Measurements from ENCODE around the gene SMIM23. TPM values are rescaled to one million over a fixed set of nuclear protein-coding genes. Genes with fewer than 3 reads are reported as not detected.

The SMIM23 gene
- total RNA-seq, 1 donor: not detected

DNA sequence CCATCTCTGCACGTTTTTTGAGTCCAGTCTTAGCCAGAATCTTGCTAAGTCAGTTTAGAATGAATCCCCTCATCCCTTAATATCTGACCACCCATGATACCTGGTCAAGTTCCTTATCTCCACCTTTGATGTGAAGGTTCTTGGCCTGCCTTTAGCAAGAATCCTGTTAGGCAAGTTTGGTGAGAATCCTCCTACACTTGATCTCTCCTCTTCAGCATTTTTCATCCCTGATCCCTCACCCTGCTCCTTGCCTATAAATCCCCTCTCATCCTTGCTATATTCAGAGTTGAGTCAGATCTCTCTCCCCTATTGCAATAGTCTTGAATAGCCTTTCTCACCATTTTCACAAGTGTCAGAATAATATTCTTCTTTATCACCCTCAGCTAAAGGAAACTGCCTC, 31.0 kb downstream of the SMIM23 start:
- TF ChIP-seq, protein P1, sequence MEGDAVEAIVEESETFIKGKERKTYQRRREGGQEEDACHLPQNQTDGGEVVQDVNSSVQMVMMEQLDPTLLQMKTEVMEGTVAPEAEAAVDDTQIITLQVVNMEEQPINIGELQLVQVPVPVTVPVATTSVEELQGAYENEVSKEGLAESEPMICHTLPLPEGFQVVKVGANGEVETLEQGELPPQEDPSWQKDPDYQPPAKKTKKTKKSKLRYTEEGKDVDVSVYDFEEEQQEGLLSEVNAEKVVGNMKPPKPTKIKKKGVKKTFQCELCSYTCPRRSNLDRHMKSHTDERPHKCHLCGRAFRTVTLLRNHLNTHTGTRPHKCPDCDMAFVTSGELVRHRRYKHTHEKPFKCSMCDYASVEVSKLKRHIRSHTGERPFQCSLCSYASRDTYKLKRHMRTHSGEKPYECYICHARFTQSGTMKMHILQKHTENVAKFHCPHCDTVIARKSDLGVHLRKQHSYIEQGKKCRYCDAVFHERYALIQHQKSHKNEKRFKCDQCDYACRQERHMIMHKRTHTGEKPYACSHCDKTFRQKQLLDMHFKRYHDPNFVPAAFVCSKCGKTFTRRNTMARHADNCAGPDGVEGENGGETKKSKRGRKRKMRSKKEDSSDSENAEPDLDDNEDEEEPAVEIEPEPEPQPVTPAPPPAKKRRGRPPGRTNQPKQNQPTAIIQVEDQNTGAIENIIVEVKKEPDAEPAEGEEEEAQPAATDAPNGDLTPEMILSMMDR (IDR thresholded peaks at IDR 0.05; ENCODE audit: insufficient read depth, low read length): no peak
- H3K4me3 ChIP-seq (ENCODE audit: low read depth, low read length): no peak overlapping the region
- DNase-seq (ENCODE audit: low read depth): no peak

DNA sequence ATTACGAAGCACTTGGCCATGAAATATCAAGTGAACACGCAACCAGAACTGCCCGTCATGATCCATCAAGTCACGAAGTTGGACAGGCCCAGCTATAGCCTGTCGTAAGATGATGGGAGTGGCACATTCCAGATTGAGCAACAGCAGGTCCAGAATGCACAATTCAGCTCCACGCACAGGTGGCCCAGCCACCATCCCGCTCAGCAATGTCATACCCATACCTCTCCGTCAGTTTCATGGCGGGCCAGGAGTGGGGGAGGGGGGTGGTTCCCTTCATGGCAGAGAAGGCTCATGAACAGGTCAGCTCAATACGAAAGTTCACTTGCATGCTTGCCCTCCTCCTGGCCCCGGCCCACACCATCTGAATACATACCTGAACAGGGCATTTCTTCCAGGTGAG, 34.9 kb downstream of the SMIM23 start:
- TF ChIP-seq, protein P1 (IDR thresholded peaks at IDR 0.05; ENCODE audit: insufficient read depth, low read length): no peak
- H3K4me3 ChIP-seq (ENCODE audit: low read depth, low read length): no peak overlapping the region
- DNase-seq (ENCODE audit: low read depth): no peak

DNA sequence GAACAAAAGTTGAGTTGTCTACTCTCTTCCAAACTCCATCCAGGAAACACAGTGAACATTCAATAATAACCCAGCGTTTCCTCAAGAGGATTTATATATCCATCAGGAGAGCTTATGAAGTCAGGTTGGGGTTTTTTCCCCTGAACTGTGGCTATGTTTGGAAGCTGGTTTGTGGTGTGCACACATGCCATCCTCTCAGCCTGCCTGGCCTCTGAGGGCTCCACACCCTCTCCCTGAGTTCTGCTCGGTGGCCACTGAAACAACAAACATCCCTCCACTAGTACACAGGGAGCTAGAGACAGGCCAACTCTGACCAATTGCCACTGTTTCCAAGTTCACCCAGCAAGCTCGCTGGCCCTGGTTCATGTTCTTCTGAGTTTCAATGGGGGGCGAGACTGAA, 35.7 kb downstream of the SMIM23 start:
- no peak overlapping the region for H3K4me3 ChIP-seq (ENCODE audit: low read depth, low read length)
- TF ChIP-seq, protein P1 (IDR thresholded peaks at IDR 0.05; ENCODE audit: insufficient read depth, low read length): no peak
- DNase-seq (ENCODE audit: low read depth): no peak

DNA sequence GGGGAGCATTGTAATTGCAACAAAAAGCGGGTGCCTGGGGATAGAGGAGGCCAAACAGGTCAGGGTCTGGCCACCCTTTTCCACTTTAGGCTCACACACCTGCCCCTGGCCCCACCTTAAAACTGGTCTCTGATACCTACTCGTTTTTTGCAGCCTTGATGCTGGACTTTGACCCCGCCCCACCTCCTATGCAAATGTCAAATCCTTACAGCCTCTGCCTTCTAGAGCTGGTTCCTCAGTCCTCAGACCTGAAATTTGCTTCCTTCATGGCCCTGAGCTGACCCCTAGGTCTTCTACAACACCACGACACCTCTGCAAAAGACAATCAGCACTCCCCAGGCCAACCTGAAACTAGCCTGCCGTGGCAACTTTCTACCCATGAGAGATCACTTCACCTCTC, 37.7 kb downstream of the SMIM23 start:
- TF ChIP-seq, protein P1 (IDR thresholded peaks at IDR 0.05; ENCODE audit: insufficient read depth, low read length): no peak

DNA sequence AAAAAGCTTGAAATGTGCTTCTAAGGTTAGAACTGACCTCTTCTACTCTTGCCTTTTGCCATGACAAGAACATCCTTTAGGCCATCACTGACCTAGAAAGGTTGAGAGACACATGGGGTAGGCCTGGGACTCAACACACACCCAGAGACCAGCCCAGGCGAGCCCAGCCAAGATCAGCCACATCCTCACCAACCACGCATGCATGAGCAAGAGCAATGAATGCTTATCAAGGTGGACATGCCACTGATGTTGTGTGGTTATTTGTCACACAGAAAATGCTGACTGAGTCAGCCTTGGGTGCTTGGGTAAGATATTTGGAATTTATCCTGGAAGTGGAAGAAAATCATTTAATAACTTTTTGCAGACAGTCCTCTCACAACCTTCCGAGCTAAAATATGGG, 39.4 kb downstream of the SMIM23 start:
- DNase-seq (ENCODE audit: low read depth): no peak
- TF ChIP-seq, protein P1 (IDR thresholded peaks at IDR 0.05; ENCODE audit: insufficient read depth, low read length): no peak
- no peak overlapping the region for H3K4me3 ChIP-seq (ENCODE audit: low read depth, low read length)

More for the DNA sequence above, 37.7 kb downstream of the SMIM23 start:
- H3K4me3 ChIP-seq (ENCODE audit: low read depth, low read length): no peak overlapping the region
- DNase-seq (ENCODE audit: low read depth): no peak

DNA sequence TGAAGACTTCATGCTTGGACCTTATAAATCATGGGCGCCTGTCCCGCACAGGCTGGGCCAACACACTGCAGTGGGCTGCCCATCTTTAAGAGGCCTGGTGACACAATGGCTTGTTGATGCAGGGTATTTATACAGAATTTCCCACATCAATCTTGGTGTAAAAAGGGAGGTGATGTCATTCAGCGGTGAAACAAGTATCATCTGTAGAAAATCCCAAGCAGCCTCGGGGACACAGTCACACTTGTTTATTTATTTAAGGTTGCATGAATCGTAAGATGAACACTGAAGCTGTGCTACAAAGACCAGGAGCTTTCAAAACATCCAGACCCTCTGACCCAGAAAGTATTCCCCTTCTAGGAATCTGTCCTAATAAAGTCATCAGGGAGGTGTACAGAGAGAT, 40.5 kb downstream of the SMIM23 start:
- H3K4me3 ChIP-seq (ENCODE audit: low read depth, low read length): no peak overlapping the region
- TF ChIP-seq, protein P1 (IDR thresholded peaks at IDR 0.05; ENCODE audit: insufficient read depth, low read length): no peak
- no peak for DNase-seq (ENCODE audit: low read depth)

DNA sequence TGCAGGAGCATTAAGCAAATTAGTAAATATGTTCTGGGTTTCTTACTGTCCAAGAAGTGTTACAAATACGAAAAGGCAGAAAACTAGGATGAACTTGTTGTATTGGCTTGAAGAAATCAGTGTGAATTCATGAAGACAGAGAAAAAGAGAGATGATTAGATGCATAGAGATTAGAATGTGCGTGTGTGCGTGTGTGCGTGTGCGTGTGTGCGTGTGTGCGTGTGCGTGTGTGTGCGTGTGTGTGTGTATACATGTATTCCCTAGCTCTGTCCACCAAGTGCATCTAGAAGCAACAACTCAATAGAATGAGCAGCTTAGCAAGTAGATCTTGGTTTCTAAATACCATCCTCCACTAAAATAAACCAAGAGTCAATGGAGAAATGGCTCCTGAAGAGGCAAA, 41.5 kb downstream of the SMIM23 start:
- DNase-seq (ENCODE audit: low read depth): no peak
- TF ChIP-seq, protein P1 (IDR thresholded peaks at IDR 0.05; ENCODE audit: insufficient read depth, low read length): no peak
- no peak overlapping the region for H3K4me3 ChIP-seq (ENCODE audit: low read depth, low read length)

Measured in fibroblast of the aortic adventitia (primary cell).